Liver (tissue), 9 donors: ENCODE results near the gene PGGT1B. TPM values are rescaled to one million over a fixed set of nuclear protein-coding genes. Genes with fewer than 3 reads are reported as not detected.
A peak's percentile ranks its signal among the peaks of the same experiment; 100 is the strongest.

Source experiments
- DNase-seq: peaks from one replicate; pipeline ENCODE4 v3.0.0-alpha.2; 2017; ENCODE audit warnings: low spot score
- H3K27ac ChIP-seq, 2 donors: one replicate each; pipeline ENCODE4 v1.7.0; 2013; ENCODE audit warnings: inconsistent platforms in 2 of 2, low read length in 2 of 2, control low read depth in 1 of 2, low read depth in 1 of 2, mild to moderate bottlenecking in 1 of 2
- H3K27me3 ChIP-seq, 4 donors: one replicate each; pipeline versions ENCODE4 v1.6.1 to v1.7.0; 2013; ENCODE audit warnings: low read length in 3 of 4, inconsistent platforms in 1 of 4, mild to moderate bottlenecking in 1 of 4, moderate library complexity in 1 of 4; ENCODE audit not compliant: control insufficient read depth in 4 of 4, insufficient read depth in 4 of 4
- H3K36me3 ChIP-seq, 4 donors: one replicate each; pipeline versions ENCODE4 v1.6.1 to v1.7.0; 2013; ENCODE audit warnings: low read length in 3 of 4, mild to moderate bottlenecking in 3 of 4, low read depth in 1 of 4, moderate library complexity in 1 of 4; ENCODE audit not compliant: control insufficient read depth in 4 of 4, insufficient read depth in 3 of 4
- H3K4me1 ChIP-seq, 4 donors: one replicate each; pipeline versions ENCODE4 v1.6.1 to v1.7.0; 2013; ENCODE audit warnings: low read length in 3 of 4, mild to moderate bottlenecking in 3 of 4, moderate library complexity in 1 of 4; ENCODE audit not compliant: control insufficient read depth in 4 of 4, insufficient read depth in 4 of 4
- H3K4me3 ChIP-seq, 3 donors: one replicate each; pipeline versions ENCODE4 v1.6.1 to v1.7.0; 2013; ENCODE audit warnings: low read length in 3 of 3, control low read depth in 1 of 3, low read depth in 1 of 3, mild to moderate bottlenecking in 1 of 3
- H3K9ac ChIP-seq, 2 donors: one replicate each; pipeline ENCODE4 v1.7.0; 2013; ENCODE audit warnings: low read length in 2 of 2, mild to moderate bottlenecking in 2 of 2, moderate library complexity in 2 of 2, control low read depth in 1 of 2, low read depth in 1 of 2
- H3K9me3 ChIP-seq, 4 donors: one replicate each; pipeline versions ENCODE4 v1.6.1 to v1.7.0; 2013; ENCODE audit warnings: low read length in 3 of 4; ENCODE audit not compliant: control insufficient read depth in 4 of 4
- EGR1 ChIP-seq, 2 donors: IDR thresholded peaks; 2 replicates each; pipeline ENCODE4 v1.6.1; 2016 to 2018; ENCODE audit warnings: antibody characterized with exemption in 2 of 2, low read depth in 2 of 2
- FOXA1 ChIP-seq: IDR thresholded peaks from 2 replicates; pipeline ENCODE4 v1.6.1; 2016; ENCODE audit warnings: antibody characterized with exemption
- FOXA2 ChIP-seq: IDR thresholded peaks from 2 replicates; pipeline ENCODE4 v1.6.1; 2016; ENCODE audit warnings: antibody characterized with exemption
- GABPA ChIP-seq, 2 donors: IDR thresholded peaks in 1 of 2; conservative IDR thresholded peaks in 1 of 2; 2 replicates each; pipeline ENCODE4 v1.6.1; 2016; ENCODE audit warnings: antibody characterized with exemption in 2 of 2, mild to moderate bottlenecking in 1 of 2, moderate library complexity in 1 of 2
- HNF4A ChIP-seq, 2 donors: conservative IDR thresholded peaks; 2 replicates each; pipeline ENCODE4 v1.6.1; 2016; ENCODE audit warnings: antibody characterized with exemption in 2 of 2, mild to moderate bottlenecking in 2 of 2
- HNF4G ChIP-seq: IDR thresholded peaks from 2 replicates; pipeline ENCODE4 v1.6.1; 2016; ENCODE audit warnings: antibody characterized with exemption
- JUND ChIP-seq, 2 donors: IDR thresholded peaks; 2 replicates each; pipeline ENCODE4 v1.6.1; 2016; ENCODE audit warnings: antibody characterized with exemption in 2 of 2
- NR2F2 ChIP-seq: IDR thresholded peaks from 2 replicates; pipeline ENCODE4 v1.6.1; 2016; ENCODE audit warnings: antibody characterized with exemption
- RAD21 ChIP-seq, 2 donors: IDR thresholded peaks; 2 replicates each; pipeline ENCODE4 v1.6.1; 2016; ENCODE audit warnings: antibody characterized with exemption in 2 of 2, mild to moderate bottlenecking in 2 of 2
- RXRA ChIP-seq, 2 donors: IDR thresholded peaks; 2 replicates each; pipeline ENCODE4 v1.6.1; 2017 to 2018; ENCODE audit warnings: antibody characterized with exemption in 2 of 2, mild to moderate bottlenecking in 1 of 2
- SP1 ChIP-seq: IDR thresholded peaks from 2 replicates; pipeline ENCODE4 v1.6.1; 2018; ENCODE audit warnings: antibody characterized with exemption, mild to moderate bottlenecking
- TAF1 ChIP-seq: conservative IDR thresholded peaks from 2 replicates; pipeline ENCODE4 v1.6.1; 2016; ENCODE audit warnings: antibody characterized with exemption, mild to moderate bottlenecking
- YY1 ChIP-seq: IDR thresholded peaks from 2 replicates; pipeline ENCODE4 v1.6.1; 2016; ENCODE audit warnings: antibody characterized with exemption, mild to moderate bottlenecking
- WGBS: extraction: QIAGEN DNeasy Blood & Tissue Kit; methylation state at CpG from one replicate; pipeline ENCODE4 v1.1.7; 2013; 5-methylcytosine and 5-hydroxymethylcytosine counted together
- polyA plus RNA-seq, 2 donors: library from polyadenylated mRNA; stranded (reverse) in 1 of 2; unstranded in 1 of 2; fragments of 200-250 nt in 1 of 2; fragments of >200 nt in 1 of 2; fragmentation: Nextera tagmentation in 1 of 2; extraction: Ambion mirVana in 1 of 2; gene quantifications; one replicate each; pipeline versions ENCODE4 v1.2.1 to v1.2.3, GENCODE V29; 2013 to 2015
- total RNA-seq, 2 donors: library from RNA; depleted of rRNA; stranded (reverse); fragments of >200 nt; gene quantifications; one replicate each; pipeline ENCODE4 v1.2.3, GENCODE V29; 2014
- TF ChIP-seq, protein P1 (sequence below): fragments of 150-350 bp; IDR thresholded peaks from 2 replicates; pipeline ENCODE4 v1.5.1; 2017; ENCODE audit warnings: improper control_type of control experiment, low read depth, low read length; ENCODE audit not compliant: missing input control
- TF ChIP-seq, protein P2 (sequence below): IDR thresholded peaks from 2 replicates; pipeline ENCODE4 v1.6.1; 2016; ENCODE audit warnings: antibody characterized with exemption
- TF ChIP-seq, protein P3 (sequence below): IDR thresholded peaks from 2 replicates; pipeline ENCODE4 v1.6.1; 2016; ENCODE audit warnings: antibody characterized with exemption
- TF ChIP-seq, protein P4 (sequence below): IDR thresholded peaks from 2 replicates; pipeline ENCODE4 v1.6.1; 2016; ENCODE audit warnings: antibody characterized with exemption, mild to moderate bottlenecking
- donor health status: healthy.
- donor health status: healthy.
- donor health status: healthy.
- donor health status: healthy.
- donor health status: healthy.

The PGGT1B gene
- total and polyA plus RNA-seq, 4 donors: 4.9 to 15.7 (median 5.6) TPM

DNA sequence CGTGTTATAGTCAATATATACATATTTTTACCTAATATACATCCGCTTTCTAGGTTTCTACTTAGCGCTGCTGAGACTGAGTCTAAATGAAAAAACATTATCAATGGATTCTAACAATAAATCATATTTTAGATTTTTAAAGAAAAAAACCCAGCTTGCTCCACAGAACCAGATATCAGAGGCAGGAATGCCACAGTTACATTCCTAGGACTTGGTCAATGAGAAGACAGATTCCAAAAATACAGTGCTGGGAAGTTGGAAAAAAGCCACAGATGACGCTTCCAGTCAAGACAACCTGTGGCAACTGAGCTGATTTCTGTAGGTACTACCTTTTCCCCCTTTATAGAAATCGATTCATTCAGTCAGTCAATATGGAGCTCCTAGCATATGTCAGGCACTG is 34.4 kb upstream of the PGGT1B start:
- Histone ChIP-seq H3K4me1 (peaks cover 0 to 7% (median 6%) of the 10 kb centered on the region in 4 donors), H3K27me3 (no peaks in the 10 kb centered on the region), H3K4me3 (peak overlapping the region in 1 of 3 donors; percentile 85), H3K9ac (no peak overlapping the region), H3K27ac (no peak overlapping the region), H3K9me3 (no peaks in the 10 kb centered on the region), H3K36me3 (no peaks in the 10 kb centered on the region)
- 69% methylated on average over 5 of the region's 5 CpGs for WGBS
- TF ChIP-seq NR2F2 (no peak), GABPA (IDR thresholded peaks at IDR 0.05 in 1 of 2, conservative IDR thresholded peaks at IDR 0.05 in 1 of 2) (no peak), TAF1 (no peak), HNF4G (no peak), EGR1 (IDR thresholded peaks at IDR 0.05; ENCODE audit: low read depth in 2 of 2) (no peak), HNF4A (conservative IDR thresholded peaks at IDR 0.05) (no peak), JUND (IDR thresholded peaks at IDR 0.05) (no peak), RXRA (IDR thresholded peaks at IDR 0.05) (no peak), FOXA1 (no peak), SP1 (no peak), RAD21 (IDR thresholded peaks at IDR 0.05) (no peak), YY1 (no peak), FOXA2 (no peak)
- TF ChIP-seq, protein P1, sequence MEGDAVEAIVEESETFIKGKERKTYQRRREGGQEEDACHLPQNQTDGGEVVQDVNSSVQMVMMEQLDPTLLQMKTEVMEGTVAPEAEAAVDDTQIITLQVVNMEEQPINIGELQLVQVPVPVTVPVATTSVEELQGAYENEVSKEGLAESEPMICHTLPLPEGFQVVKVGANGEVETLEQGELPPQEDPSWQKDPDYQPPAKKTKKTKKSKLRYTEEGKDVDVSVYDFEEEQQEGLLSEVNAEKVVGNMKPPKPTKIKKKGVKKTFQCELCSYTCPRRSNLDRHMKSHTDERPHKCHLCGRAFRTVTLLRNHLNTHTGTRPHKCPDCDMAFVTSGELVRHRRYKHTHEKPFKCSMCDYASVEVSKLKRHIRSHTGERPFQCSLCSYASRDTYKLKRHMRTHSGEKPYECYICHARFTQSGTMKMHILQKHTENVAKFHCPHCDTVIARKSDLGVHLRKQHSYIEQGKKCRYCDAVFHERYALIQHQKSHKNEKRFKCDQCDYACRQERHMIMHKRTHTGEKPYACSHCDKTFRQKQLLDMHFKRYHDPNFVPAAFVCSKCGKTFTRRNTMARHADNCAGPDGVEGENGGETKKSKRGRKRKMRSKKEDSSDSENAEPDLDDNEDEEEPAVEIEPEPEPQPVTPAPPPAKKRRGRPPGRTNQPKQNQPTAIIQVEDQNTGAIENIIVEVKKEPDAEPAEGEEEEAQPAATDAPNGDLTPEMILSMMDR: no peak
- TF ChIP-seq, protein P2, sequence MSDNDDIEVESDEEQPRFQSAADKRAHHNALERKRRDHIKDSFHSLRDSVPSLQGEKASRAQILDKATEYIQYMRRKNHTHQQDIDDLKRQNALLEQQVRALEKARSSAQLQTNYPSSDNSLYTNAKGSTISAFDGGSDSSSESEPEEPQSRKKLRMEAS: no peak
- TF ChIP-seq, protein P3, sequence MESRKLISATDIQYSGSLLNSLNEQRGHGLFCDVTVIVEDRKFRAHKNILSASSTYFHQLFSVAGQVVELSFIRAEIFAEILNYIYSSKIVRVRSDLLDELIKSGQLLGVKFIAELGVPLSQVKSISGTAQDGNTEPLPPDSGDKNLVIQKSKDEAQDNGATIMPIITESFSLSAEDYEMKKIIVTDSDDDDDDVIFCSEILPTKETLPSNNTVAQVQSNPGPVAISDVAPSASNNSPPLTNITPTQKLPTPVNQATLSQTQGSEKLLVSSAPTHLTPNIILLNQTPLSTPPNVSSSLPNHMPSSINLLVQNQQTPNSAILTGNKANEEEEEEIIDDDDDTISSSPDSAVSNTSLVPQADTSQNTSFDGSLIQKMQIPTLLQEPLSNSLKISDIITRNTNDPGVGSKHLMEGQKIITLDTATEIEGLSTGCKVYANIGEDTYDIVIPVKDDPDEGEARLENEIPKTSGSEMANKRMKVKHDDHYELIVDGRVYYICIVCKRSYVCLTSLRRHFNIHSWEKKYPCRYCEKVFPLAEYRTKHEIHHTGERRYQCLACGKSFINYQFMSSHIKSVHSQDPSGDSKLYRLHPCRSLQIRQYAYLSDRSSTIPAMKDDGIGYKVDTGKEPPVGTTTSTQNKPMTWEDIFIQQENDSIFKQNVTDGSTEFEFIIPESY: no peak
- TF ChIP-seq, protein P4, sequence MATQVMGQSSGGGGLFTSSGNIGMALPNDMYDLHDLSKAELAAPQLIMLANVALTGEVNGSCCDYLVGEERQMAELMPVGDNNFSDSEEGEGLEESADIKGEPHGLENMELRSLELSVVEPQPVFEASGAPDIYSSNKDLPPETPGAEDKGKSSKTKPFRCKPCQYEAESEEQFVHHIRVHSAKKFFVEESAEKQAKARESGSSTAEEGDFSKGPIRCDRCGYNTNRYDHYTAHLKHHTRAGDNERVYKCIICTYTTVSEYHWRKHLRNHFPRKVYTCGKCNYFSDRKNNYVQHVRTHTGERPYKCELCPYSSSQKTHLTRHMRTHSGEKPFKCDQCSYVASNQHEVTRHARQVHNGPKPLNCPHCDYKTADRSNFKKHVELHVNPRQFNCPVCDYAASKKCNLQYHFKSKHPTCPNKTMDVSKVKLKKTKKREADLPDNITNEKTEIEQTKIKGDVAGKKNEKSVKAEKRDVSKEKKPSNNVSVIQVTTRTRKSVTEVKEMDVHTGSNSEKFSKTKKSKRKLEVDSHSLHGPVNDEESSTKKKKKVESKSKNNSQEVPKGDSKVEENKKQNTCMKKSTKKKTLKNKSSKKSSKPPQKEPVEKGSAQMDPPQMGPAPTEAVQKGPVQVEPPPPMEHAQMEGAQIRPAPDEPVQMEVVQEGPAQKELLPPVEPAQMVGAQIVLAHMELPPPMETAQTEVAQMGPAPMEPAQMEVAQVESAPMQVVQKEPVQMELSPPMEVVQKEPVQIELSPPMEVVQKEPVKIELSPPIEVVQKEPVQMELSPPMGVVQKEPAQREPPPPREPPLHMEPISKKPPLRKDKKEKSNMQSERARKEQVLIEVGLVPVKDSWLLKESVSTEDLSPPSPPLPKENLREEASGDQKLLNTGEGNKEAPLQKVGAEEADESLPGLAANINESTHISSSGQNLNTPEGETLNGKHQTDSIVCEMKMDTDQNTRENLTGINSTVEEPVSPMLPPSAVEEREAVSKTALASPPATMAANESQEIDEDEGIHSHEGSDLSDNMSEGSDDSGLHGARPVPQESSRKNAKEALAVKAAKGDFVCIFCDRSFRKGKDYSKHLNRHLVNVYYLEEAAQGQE: no peak
- DNase-seq: no peak
